GDM1 (cell line): ENCODE data around the gene KLHL29.

Source experiments
- DNase-seq: peaks from one replicate; lab custom pipeline; 2025; lab: John Stamatoyannopoulos, UW

KLHL29 gene

GRCh38 chr2:23695890-23696751 lies 311.1 kb downstream of the KLHL29 start:
- no peak for DNase-seq

- DNase-seq: no peak
Measured at GRCh38 chr2:23696752-23697045, 311.7 kb downstream of the KLHL29 start.

- no peak for DNase-seq
Measured at GRCh38 chr2:23697256-23698075, 312.5 kb downstream of the KLHL29 start.

- no peak for DNase-seq
Measured at GRCh38 chr2:23698116-23698693, 313.2 kb downstream of the KLHL29 start.

GRCh38 chr2:23698721-23699579 lies 314.0 kb downstream of the KLHL29 start:
- DNase-seq: no peak

- DNase-seq: no peak
Measured at GRCh38 chr2:23699580-23699925, 314.6 kb downstream of the KLHL29 start.

- DNase-seq: no peak
Measured at GRCh38 chr2:23700627-23701026, 315.6 kb downstream of the KLHL29 start.

- no peak for DNase-seq
Measured at GRCh38 chr2:23703037-23703582, 318.1 kb downstream of the KLHL29 start.

- no peak for DNase-seq
Measured at GRCh38 chr2:23703583-23704385, 318.8 kb downstream of the KLHL29 start.

GRCh38 chr2:23705771-23706612 lies 321.0 kb downstream of the KLHL29 start:
- no peak for DNase-seq

- DNase-seq: no peak
Measured at GRCh38 chr2:23706613-23707078, 321.7 kb downstream of the KLHL29 start.

GRCh38 chr2:23707096-23707495 lies 322.1 kb downstream of the KLHL29 start:
- DNase-seq: no peak

- DNase-seq: no peak
Measured at GRCh38 chr2:23708771-23709170, 323.8 kb downstream of the KLHL29 start.

- DNase-seq: no peak
Measured at GRCh38 chr2:23709311-23709710, 324.3 kb downstream of the KLHL29 start.

- DNase-seq: no peak
Measured at GRCh38 chr2:23711979-23712755, 327.2 kb downstream of the KLHL29 start.

- no peak for DNase-seq
Measured at GRCh38 chr2:23712756-23713151, 327.8 kb downstream of the KLHL29 start.

GRCh38 chr2:23713351-23713750 lies 328.4 kb downstream of the KLHL29 start:
- no peak for DNase-seq

- DNase-seq: no peak
Measured at GRCh38 chr2:23718931-23719700, 334.1 kb downstream of the KLHL29 start.
